GM23248 (cell line): ENCODE data around the gene TMEM130. TPM values are rescaled to one million over a fixed set of nuclear protein-coding genes. Genes with fewer than 3 reads are reported as not detected.

Experiments
- DNase-seq: peaks from one replicate; pipeline ENCODE4 v3.0.0-alpha.2; 2015
- H2AFZ ChIP-seq: fragments of 200-600 bp; sonication (generic); 2 replicates; pipeline ENCODE4 v1.6.1; 2016; ENCODE audit warnings: antibody characterized with exemption
- H3F3A ChIP-seq: fragments of 200-600 bp; sonication (generic); 2 replicates; pipeline ENCODE4 v1.6.1; 2016; ENCODE audit warnings: mild to moderate bottlenecking, antibody characterized with exemption, mixed run types; ENCODE audit not compliant: insufficient read depth
- H3K27ac ChIP-seq: fragments of 200-600 bp; sonication (generic); 2 replicates; pipeline ENCODE4 v1.5.1; 2016; ENCODE audit warnings: mild to moderate bottlenecking
- H3K27me3 ChIP-seq: fragments of 200-600 bp; sonication (generic); replicated peaks from 2 replicates; pipeline ENCODE4 v1.6.1; 2016; ENCODE audit warnings: mild to moderate bottlenecking; ENCODE audit not compliant: insufficient read depth
- H3K36me3 ChIP-seq: fragments of 200-600 bp; sonication (generic); 2 replicates; pipeline ENCODE4 v1.6.1; 2016; ENCODE audit warnings: low read depth, mild to moderate bottlenecking
- H3K4me1 ChIP-seq: fragments of 200-600 bp; sonication (generic); 2 replicates; pipeline ENCODE4 v1.6.1; 2016; ENCODE audit warnings: mild to moderate bottlenecking; ENCODE audit not compliant: insufficient read depth
- H3K4me2 ChIP-seq: fragments of 200-600 bp; sonication (generic); one replicate; pipeline ENCODE4 v1.6.1; 2016; ENCODE audit warnings: mild to moderate bottlenecking; ENCODE audit not compliant: unreplicated experiment
- H3K4me3 ChIP-seq: fragments of 200-600 bp; sonication (generic); 2 replicates; pipeline ENCODE4 v1.5.1; 2016; ENCODE audit warnings: mild to moderate bottlenecking
- H3K79me2 ChIP-seq: fragments of 200-600 bp; sonication (generic); 2 replicates; pipeline ENCODE4 v1.6.1; 2016; ENCODE audit warnings: mild to moderate bottlenecking; ENCODE audit not compliant: insufficient read depth
- H3K9ac ChIP-seq: fragments of 200-600 bp; sonication (generic); 2 replicates; pipeline ENCODE4 v1.6.1; 2016; ENCODE audit warnings: mild to moderate bottlenecking
- H3K9me2 ChIP-seq: fragments of 200-600 bp; sonication (generic); 2 replicates; pipeline ENCODE4 v1.6.1; 2016; ENCODE audit warnings: mixed run types, mild to moderate bottlenecking, moderate library complexity; ENCODE audit not compliant: insufficient read depth
- H3K9me3 ChIP-seq: fragments of 200-600 bp; sonication (generic); one replicate; pipeline ENCODE4 v1.6.1; 2017; ENCODE audit warnings: low read depth
- H4K20me1 ChIP-seq: fragments of 200-600 bp; sonication (generic); 2 replicates; pipeline ENCODE4 v1.6.0; 2016; ENCODE audit not compliant: insufficient read depth
- EZH2 ChIP-seq: fragments of 200-600 bp; sonication (generic); IDR thresholded peaks from 2 replicates; pipeline ENCODE4 v1.6.1; 2018; ENCODE audit warnings: antibody characterized with exemption, mild to moderate bottlenecking; ENCODE audit not compliant: insufficient read depth, poor library complexity, severe bottlenecking
- EZH2phosphoT487 ChIP-seq: fragments of 200-600 bp; sonication (generic); IDR thresholded peaks from 2 replicates; pipeline ENCODE4 v1.6.1; 2018; ENCODE audit warnings: antibody characterized with exemption, moderate library complexity, mild to moderate bottlenecking, low read depth; ENCODE audit not compliant: insufficient read depth
- WGBS, 2 experiments: methylation state at CpG; one replicate each; pipeline ENCODE4 v1.1.6; 2015 to 2017; ENCODE audit warnings: low lambda C conversion rate in 2 of 2, low coverage in 1 of 2; ENCODE audit errors: missing lambda C conversion rate in 2 of 2; 5-methylcytosine and 5-hydroxymethylcytosine counted together
- in situ Hi-C: fragments of 300-500 bp; cut with MboI; formaldehyde crosslinking; loops from 2 replicates; pipeline ENCODE4 v1.15.0; 2020
- polyA plus RNA-seq: library from polyadenylated mRNA; unstranded; fragments of >200 nt; fragmentation: Nextera tagmentation; extraction: Ambion mirVana; gene quantifications from 2 replicates; pipeline ENCODE4 v1.2.1, GENCODE V29; 2016
- total RNA-seq: library from RNA; depleted of rRNA; stranded (reverse); fragments of >200 nt; shearing (Covaris generic); gene quantifications from 2 replicates; pipeline ENCODE4 v1.2.3, GENCODE V29; 2014

Gene TMEM130
- total and polyA plus RNA-seq, 2 experiments from 2014 or later = 0.40 TPM; not detected in 1

GRCh38 chr7:98805956-98806838, 63.6 kb downstream of the TMEM130 start:
- 19 to 25% methylated on average over 3 of the region's 3 CpGs for WGBS, 2 experiments
- H3K27me3 ChIP-seq = no peaks in the 10 kb centered on the region
- H3K79me2 ChIP-seq = no peaks in the 10 kb centered on the region
- no peaks in the 10 kb centered on the region for H3K9me3 ChIP-seq
- H3K4me1 ChIP-seq = no peaks in the 10 kb centered on the region
- no peaks in the 10 kb centered on the region for H3K36me3 ChIP-seq
- no peaks in the 10 kb centered on the region for H4K20me1 ChIP-seq
- DNase-seq = no peak
- H3K27ac ChIP-seq = no peak overlapping the region
- H3K9ac ChIP-seq = no peak overlapping the region
- in situ Hi-C loops = no loop called here
- no peak overlapping the region for H2AFZ ChIP-seq
- H3K4me2 ChIP-seq = no peak overlapping the region
- H3K9me2 ChIP-seq = no peaks in the 10 kb centered on the region
- no peak for TF ChIP-seq EZH2phosphoT487
- TF ChIP-seq EZH2 = no peak
- H3F3A ChIP-seq = no peaks in the 10 kb centered on the region
- H3K4me3 ChIP-seq = no peak overlapping the region

DNA sequence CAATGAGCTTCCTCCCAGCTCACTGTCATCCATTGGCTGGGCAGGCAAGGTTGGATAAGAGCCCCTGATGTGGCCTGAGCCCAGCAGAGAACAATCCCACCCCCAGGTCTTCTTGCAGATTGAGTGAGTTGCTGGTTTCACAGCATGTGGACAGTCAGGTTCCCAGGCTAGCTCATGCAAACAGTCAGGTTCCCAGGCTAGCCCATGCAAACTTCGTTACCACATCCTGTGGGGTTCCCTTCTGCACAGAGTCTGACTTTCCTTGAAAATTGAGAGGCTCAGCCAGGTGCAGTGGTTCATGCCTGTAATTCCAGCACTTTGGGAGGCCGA, 67.1 kb downstream of the TMEM130 start:
- Histone ChIP-seq H3K36me3 (no peaks in the 10 kb centered on the region), H3K4me1 (no peaks in the 10 kb centered on the region), H3K4me2 (no peak overlapping the region), H2AFZ (no peak overlapping the region), H3K79me2 (no peaks in the 10 kb centered on the region), H4K20me1 (no peaks in the 10 kb centered on the region), H3K9ac (no peak overlapping the region), H3F3A (no peaks in the 10 kb centered on the region), H3K9me3 (no peaks in the 10 kb centered on the region), H3K9me2 (no peaks in the 10 kb centered on the region), H3K4me3 (no peak overlapping the region), H3K27me3 (no peaks in the 10 kb centered on the region), H3K27ac (no peak overlapping the region)
- TF ChIP-seq EZH2 = no peak
- no peak for TF ChIP-seq EZH2phosphoT487
- in situ Hi-C loops = no loop called here
- no peak for DNase-seq
- WGBS, 2 experiments = 24 to 36% methylated on average over 2 of the region's 2 CpGs

DNA sequence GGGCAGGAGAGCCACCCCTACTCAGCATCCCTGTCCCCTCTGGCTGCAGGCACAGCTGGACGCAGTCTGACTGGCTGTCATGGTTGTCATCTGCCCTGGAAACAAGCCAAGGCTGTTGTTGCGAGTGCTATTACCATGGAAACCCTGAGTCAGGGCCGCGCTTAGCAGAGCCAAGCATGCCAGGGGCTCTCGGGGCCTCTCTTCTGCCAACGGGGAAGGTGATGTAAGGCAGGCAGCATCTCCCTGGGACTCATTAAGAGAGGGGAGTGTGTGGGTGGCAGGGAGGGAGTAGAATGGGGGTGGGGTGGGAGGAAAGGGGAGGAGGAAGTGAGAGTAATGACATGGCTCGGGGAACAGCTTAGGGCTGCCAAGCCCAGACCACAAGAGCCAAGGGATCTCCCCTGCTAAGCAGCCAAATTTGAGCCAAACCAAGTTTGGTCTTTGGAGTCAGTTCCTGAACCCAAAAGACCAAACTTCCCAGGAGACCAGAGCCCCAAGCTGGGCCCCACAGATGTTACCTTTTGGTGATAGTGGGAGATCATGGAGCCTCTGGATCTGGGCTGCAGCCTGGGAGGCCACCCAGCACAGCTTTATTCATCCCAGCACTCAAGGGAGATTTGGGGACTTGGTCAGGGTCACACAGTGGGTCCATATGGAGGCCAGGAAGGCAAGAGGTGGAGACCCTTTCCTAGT, 67.6 kb downstream of the TMEM130 start:
- Histone ChIP-seq H3K79me2 (no peaks in the 10 kb centered on the region), H3K4me2 (no peak overlapping the region), H3F3A (no peaks in the 10 kb centered on the region), H3K27me3 (no peaks in the 10 kb centered on the region), H3K9me2 (no peaks in the 10 kb centered on the region), H3K4me3 (no peak overlapping the region), H3K36me3 (no peaks in the 10 kb centered on the region), H4K20me1 (no peaks in the 10 kb centered on the region), H3K9ac (no peak overlapping the region), H2AFZ (no peak overlapping the region), H3K27ac (no peak overlapping the region), H3K4me1 (no peaks in the 10 kb centered on the region), H3K9me3 (no peaks in the 10 kb centered on the region)
- WGBS, 2 experiments = 2 to 6% methylated on average over 6 to 7 of the region's 7 CpGs
- no peak for TF ChIP-seq EZH2
- no peak for TF ChIP-seq EZH2phosphoT487
- in situ Hi-C loops = no loop called here
- peak; percentile 55 for DNase-seq

DNA sequence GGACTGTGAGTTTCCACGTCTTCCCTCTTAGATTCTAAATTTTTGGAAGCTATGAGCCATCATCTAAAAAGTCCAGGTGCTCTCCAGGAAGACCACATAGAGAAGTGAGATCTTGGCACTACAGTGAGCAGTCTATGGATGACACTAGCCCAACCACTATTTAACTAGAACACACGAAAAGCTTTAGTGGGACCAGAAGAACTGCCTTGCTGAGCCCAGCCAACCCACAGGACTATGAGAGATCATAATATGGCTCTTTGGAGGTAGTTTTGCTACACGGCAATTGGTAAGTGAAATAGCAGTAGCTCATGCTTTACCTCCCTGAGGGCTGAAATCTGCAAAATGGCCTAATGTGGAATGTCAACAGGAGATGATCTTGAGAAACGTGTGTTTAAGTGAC, 68.8 kb downstream of the TMEM130 start:
- Histone ChIP-seq H3K27ac (no peak overlapping the region), H3K36me3 (no peaks in the 10 kb centered on the region)

More for the DNA sequence above, 68.8 kb downstream of the TMEM130 start:
- in situ Hi-C loops = no loop called here
- H3K79me2 ChIP-seq = no peaks in the 10 kb centered on the region
- H2AFZ ChIP-seq = no peak overlapping the region
- H3K9me3 ChIP-seq = no peaks in the 10 kb centered on the region
- no peaks in the 10 kb centered on the region for H3F3A ChIP-seq
- H3K9me2 ChIP-seq = no peaks in the 10 kb centered on the region
- no peaks in the 10 kb centered on the region for H3K27me3 ChIP-seq
- no peak overlapping the region for H3K4me3 ChIP-seq
- no peak overlapping the region for H3K9ac ChIP-seq
- no peak overlapping the region for H3K4me2 ChIP-seq
- WGBS, 2 experiments = 14 to 26% methylated on average over 4 of the region's 4 CpGs
- no peaks in the 10 kb centered on the region for H4K20me1 ChIP-seq
- TF ChIP-seq EZH2 = no peak
- TF ChIP-seq EZH2phosphoT487 = no peak
- no peaks in the 10 kb centered on the region for H3K4me1 ChIP-seq
- no peak for DNase-seq
